Inflammatory macrophage treated with lipopolysaccharide for 1 hour (primary cell): ENCODE measurements around the gene FUT7.
A peak's percentile ranks its signal among the peaks of the same experiment; 100 is the strongest.

ENCODE experiments used
- DNase-seq, 2 donors: peaks; one replicate each; pipeline ENCODE4 v3.0.0-alpha.2; 2020 to 2022

FUT7 gene, protein sequence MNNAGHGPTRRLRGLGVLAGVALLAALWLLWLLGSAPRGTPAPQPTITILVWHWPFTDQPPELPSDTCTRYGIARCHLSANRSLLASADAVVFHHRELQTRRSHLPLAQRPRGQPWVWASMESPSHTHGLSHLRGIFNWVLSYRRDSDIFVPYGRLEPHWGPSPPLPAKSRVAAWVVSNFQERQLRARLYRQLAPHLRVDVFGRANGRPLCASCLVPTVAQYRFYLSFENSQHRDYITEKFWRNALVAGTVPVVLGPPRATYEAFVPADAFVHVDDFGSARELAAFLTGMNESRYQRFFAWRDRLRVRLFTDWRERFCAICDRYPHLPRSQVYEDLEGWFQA

DNA sequence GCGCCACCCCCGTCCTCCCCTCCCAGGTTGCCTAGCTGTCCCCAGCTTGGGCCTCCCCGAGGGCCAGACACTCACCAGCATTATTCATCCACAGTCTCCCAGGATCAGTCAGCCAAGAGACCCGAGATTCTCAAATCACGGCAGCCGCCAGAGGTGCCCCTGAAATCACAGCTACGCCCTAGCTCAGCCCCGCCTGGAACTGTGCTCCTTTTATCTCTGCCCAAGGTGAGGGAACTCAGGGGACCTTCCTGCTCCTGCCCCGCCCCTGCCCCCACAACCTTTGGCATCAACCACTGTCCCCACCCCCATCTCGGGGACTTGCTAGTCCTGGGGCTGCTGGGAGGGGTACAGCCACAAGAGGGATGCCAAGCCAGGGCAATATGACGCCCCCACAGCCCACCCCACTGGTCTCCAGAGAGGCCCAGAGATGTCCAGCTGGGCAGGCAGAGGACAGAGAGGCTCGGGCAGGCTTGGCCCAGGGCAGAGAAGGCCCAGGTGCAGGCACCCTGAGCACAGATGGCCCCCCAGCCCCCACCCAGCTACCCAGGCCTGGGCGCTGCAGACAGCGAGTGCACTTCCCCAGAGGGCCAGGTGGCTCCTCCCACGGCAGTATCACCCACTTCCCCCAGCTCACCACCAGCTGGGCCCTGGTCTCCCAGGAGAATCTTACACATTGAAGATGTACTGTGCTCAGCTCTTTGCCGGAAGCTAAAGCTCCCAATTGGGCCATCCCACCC lies at the start of gene FUT7:
Gene FUT7, minus strand, starts transcription at position 185 of the 737 bp plus-strand sequence. Its CDS starts 97 bp downstream, at position 88.
- DNase-seq, result no peak

DNA sequence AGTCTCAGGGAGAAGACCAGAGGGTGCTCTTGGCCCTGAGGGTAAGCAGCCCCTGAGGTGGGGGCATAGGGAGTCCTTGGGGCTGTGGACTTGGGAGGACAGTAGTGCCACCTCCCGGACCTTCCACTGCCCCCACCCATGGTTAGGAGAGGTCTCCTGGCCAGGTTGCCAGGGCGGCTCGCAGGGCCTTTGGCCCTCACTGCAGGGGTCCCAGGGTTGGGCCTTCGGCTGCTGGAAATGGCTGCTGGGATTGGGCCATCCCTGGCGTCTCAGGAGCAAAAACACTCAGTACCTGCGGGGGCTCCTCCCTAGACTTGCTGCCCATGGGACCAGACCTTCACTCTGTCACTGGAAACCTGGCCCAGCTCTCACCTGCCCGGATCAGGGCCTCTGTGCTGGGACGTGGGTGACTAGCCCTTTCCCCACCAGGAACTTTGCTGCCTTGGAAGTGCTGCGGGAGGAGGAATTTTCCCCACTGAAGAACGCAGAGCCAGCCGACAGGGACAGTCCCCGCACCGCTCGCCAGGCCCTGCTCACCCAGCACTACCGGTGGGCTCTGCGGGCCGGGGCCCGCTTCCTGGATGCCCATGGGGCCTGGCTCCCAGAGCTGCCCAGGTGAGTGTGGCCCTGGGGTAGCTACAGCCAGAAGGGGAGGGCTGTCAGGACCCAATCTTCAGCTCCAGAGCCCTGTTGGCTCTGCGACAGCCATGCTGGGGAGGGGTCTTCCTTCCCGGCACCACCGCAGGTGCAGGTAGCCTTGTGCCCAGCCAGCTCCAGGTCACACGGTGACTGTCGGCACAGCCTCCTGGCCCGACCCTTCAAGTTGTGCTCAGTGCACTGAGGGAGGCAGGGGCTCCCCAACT lies 48.6 kb upstream of the FUT7 start:
- no peak for DNase-seq

DNA sequence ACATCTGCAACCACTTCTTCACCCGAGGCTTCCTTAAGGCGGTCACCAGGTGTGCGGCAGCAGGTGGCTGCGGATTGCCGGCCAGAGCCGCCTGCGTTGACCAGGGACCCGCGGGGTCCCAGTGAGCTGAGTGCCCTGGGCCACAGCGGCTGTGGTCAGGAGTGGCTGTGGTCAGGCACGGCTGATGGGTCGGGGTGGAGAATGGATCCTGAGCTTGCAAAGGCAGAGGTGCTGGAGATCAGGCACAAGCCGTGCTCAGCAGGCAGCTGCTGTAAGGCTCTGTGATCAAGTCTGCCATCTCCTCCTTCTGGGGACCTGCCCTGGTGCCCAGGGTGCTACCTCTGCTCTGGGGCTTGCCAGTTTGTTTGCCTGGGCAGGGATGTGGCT lies 47.5 kb upstream of the FUT7 start:
- DNase-seq, result no peak

DNA sequence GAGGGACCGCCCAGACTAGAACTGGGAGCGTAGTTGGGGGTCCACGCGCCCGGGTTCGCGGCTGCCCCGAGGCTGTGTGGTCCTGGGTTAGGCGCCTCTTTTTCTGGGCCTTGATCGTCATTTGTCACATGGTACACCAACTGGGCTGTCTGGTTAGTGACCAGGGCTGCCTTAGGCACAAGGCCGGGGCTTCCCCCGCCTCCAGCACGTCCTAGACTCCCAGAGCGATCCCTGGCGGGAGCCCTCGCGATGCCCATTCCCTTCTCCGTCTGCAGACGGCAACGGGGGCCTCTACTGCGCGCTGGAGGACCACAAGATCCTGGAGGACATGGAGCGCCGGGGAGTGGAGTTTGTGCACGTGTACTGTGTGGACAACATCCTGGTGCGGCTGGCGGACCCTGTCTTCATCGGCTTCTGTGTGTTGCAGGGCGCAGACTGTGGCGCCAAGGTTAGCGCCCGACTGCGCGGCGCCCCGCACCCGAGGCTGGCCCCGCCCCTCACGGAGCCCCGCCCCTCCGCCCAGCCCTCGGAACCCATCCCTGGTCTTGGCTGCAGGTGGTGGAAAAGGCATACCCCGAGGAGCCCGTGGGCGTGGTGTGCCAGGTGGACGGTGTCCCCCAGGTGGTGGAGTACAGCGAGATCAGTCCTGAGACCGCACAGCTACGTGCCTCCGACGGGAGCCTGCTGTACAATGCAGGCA lies 47.0 kb upstream of the FUT7 start:
- DNase-seq, result no peak

DNA sequence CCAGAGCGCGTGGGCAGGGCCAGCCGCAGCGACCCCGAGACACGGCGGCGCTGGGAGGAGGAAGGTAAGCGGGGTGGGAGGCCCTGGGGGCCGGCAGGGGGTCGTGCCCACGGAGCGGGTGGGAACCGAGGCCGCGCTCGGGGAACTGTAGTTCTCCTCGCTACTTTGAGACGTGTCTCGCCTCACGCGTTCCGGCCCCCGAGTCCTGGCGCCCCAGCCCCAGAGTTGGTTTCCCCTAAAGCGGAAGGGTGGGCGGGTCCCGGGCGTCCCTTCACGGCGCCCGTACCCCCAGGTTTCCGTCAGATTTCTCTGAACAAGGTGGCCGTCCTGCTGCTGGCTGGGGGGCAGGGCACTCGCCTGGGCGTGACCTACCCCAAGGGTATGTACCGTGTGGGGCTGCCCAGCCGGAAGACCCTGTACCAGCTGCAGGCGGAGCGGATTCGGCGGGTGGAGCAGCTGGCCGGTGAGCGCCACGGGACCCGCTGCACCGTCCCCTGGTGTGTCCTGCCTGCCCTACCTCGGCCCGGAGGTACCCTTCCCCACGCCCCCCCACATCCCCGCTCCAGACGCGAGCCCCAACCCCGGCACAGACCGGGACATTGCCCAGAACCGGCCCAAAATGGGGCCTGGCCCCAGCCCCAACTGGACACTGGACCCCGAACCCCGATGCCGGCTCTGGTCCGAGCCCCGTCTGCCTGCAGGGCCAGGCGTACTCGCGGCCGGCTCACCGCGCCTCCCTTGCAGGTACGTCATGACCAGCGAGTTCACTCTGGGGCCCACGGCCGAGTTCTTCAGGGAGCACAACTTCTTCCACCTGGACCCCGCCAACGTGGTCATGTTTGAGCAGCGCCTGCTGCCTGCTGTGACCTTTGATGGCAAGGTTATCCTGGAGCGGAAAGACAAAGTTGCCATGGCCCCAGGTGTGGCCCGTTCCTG lies 46.1 kb upstream of the FUT7 start:
- no peak for DNase-seq

DNA sequence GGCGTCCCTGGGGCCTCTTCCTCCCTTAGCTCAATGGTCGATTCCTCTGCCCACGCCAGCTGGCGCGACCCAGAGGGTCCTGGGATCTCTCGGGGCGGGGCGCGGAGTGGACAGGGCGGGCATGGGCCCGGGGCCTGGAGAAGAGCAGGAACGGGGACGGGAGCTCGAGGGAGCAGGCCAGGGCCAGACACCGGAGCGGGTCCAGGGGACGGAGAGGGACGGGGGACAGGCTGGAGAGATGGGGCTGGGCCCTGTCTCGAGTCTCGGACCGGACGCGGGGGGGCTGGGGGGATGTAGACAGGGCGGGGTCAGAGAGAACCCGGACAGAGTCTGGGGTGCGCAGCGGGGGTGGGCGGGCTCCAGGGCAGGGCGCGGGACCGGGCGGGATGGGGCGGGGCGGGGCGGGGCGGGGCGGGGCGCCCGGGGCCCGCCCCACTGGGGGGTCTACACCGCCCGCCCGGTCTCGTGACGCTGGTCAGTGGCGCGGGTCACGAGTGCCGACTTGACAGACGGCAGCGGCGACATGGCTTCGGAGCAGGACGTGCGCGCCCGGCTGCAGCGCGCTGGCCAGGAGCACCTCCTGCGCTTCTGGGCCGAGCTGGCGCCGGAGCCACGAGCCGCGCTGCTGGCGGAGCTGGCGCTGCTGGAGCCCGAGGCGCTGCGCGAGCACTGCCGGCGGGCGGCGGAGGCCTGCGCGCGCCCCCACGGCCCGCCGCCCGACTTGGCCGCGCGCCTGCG lies 45.3 kb upstream of the FUT7 start, which contains the start of gene UAP1L1:
Gene UAP1L1, plus strand, starts transcription at position 508 of the 738 bp plus-strand sequence. Its CDS starts 16 bp downstream, at position 524.
- peak; percentile 51 to 68 for DNase-seq

DNA sequence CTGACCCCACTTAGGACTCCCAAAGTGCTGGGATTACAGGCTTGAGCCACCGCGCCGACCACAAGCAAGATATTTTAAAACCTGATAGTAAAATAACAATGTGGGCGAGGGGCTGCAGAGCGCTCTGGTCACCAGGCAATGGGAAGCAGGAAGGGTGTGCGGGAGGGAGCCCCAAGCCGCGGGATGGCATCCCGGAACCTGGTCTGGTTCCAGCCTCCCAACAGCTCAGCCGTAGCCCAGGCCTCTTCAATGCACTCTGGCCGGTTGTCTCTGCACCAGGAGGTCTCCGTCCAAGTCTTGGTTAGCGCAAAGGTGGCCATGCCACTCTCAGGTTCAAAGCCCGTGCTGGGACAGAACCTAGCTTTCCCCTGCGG lies 44.7 kb upstream of the FUT7 start:
- DNase-seq, result no peak

DNA sequence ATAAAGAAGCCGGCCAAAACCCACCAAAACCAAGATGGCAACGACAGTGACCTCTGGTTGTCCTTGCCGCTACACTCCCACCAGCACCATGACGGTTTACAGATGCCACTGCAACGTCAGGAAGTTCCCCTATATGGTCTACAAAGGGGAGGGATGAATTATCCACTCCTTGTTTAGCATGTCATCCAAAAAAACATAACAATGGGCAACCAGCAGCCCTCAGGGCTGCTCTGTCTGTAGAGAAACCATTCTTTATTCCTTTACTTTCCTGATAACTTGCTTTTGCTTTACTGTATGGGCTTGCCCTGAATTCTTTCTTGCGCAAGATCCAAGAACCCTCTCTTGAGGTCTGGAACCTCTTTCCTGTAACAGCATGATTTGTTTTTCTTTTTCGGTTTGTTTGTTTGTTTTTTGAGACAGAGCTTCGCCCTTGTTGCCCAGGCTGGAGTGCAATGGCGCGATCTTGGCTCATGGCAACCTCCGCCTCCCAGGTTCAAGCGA lies 43.4 kb upstream of the FUT7 start:
- DNase-seq, result peak; percentile 41 to 59

DNA sequence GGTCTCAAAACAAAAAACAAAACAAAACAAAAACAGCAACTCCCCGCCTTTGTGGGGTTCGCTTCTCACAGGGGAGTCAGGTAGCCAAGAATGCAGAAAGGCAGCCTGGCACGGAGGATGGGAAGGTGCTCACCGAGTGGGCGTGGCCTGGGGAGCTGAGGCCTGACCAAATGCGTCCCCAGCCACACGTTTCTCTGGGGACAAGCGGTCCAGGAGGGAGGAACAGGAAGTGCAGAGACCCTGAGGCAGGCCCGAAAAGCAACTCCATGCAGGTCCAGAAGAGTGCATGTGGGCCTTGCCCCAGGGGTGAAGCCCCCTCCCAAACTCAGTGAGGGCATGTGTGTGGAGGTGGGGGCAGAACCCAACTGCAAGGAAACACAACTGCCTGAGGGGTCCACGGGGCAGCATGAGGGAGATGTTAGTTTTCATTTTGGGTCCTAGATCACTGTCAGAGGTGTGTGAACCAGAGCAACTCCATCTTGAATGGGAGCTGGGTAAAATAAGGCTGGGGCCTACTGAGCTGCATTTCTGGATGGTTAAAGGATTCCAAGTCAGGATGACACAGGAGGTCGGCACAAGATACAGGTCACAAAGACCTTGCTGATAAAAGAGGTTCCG lies 42.9 kb upstream of the FUT7 start:
- no peak for DNase-seq

DNA sequence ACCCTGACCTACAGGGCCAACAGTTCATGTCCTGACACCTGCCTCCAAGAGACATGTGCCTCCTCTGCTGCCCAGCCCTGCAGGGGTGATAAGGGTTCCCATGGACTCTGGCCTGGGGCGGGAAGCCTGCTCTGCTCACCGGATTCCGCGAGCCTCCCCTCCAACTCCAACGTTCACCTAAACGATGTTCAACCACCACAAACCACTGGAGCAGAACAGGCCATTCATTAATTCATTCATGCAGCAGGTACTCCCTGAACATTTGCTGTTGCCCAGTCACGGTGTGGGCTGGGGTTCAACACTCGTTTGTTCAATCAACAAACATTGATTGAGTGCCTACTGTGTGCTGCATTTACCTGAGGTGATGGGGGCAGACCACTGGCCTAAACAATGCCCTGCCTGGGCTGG lies 42.1 kb upstream of the FUT7 start:
- DNase-seq, result no peak

DNA sequence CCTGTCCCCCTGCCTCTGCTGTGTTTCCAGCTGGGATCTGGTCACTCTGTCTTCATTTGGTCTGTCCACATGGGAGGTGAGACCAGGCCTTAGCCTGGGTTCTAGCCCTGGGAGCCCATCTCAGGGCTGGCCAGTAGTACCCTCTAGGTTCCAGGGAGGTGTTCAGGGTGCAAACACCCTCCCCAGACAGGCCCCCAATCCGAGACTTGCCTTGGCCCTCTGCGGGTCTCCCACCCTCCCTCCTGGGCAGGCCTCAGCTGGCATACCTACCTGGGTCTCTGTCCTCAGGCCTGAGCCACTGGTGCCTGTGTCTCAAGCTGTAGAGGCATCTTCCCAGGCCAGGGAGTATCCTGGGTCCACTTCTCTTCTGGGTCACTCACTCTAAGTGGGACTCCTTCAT lies 39.4 kb upstream of the FUT7 start:
- DNase-seq, result no peak

DNA sequence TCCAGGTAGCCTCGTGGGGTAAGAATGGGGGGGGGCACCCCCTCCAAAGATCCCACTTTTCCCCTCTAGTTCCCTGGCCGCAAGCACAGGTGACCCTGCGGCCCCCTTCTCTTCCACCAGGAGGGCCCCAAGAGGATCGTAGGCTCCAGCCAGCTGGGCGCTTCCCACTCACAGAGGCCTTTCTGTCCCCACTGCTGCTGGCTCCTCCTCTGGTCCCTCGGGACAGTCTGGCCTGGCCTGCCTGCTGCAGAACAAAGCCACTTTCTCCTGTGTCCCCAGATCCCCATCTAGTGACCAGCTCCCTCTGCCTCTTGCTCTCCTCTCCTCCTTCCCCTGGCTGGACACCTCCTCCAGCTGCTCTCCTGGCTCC lies 39.0 kb upstream of the FUT7 start:
- DNase-seq, result no peak

DNA sequence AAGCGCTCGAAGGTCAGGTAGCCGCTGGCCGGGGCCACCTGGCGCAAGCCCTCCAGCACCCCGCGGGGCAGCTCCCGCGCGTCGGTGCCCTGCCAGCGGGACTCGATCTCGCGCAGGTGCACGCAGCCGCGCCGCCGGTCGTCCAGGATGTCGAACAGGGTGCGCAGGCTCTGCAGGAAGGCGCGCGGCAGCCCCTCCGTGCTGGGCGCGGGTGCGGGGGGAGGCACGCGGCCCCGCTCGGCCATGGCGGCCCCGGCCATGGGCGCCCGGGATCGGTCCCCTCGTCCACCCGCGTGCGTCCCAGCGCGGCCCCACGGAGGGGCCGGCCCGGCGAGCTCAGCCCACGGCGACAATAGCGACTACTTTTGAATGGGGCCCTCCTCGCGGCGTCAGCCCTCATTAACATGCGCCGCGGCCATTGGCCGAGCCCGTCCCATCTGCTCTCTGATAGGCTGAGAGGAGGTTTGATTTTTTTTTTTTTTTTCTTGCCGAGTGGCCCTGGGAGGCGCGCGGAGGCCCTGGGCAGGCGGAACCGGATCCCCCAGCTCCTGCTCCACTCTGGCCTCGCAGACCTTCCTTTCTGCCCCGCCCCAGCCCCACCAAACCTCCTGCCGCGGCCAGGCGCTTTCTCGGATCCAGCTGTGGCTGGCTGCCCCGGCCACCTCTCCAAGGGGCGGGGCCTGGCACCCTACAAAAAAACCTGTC lies 38.5 kb upstream of the FUT7 start, which contains the start of gene SAPCD2:
Gene SAPCD2, minus strand, starts transcription at position 357 of the 705 bp plus-strand sequence. Its CDS starts 97 bp downstream, at position 260.
- peak; percentile 86 to 89 for DNase-seq

DNA sequence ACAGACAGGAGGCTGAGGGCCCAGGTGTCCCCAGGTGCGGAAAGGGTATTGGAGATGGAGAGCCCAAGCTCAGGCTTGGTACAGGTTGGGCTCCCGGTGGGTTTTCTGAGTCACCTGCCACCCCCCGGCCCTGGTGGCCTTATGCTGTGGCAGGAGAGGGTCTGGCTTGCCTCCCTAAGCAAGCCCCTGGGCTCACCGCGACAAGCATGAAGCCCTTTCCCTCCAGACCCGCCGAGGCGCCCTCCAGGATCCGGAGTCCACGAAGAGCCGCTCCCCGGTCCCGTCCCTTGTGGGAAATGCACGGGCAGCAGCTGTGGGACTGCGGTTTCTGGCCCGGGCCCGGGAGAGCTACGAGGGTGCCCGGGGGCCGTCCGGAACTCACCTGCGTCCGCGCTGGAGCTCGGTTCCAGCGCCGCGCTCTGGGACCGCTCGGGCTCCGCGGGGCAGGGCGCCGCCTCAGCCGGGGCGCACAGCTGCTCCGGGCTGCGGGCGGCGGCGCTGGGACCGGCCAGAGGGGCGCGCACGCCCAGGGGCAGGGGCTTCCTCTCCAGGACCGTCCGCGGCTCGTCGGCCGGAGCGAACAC lies 37.7 kb upstream of the FUT7 start:
- no peak for DNase-seq

DNA sequence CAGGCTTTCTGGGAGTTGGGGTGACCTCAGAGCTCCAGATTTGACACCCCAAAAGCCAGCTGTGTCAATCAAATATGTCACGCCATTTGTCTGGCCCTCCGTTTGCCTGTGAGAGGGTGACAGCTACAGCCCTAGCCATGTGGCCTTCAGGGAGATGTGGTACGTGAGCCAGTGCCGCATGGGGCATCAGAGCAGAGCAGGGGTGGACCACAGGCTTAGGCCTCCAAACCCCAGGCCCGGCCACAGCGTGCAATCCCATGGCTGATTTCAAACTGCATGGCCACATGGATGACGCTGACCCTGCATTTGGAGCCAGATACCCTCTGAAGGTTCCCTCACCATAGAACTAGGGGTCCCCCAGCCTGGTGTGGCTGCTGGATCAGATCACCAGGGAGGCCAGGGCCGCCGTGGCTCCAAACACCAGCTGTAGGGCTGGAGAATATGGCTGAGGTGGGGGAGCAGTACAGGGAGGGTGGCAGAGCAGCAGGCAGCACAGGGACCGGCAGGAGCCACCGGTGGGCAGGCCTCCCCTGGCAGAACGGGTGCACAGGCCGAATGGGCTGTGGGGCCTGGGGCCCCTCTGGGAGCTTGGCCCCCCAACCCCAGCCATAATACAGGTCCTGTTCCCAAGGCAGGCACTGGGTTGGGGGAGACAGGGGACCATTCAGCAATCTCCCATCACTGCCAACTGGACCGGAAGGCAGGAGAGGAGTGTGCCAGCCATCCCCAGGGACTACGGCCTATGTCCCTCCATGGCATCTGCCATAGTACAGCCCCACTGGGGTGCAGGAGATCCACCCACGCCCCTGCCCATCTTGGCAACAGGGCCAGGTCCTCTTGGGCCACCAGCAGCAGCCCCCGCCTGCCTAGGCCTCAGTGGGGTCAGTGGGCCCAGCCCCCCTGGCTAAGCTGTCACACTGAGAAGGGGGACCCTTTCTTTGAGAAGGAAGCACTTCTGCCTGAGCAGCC lies 36.9 kb upstream of the FUT7 start:
- DNase-seq, result no peak

DNA sequence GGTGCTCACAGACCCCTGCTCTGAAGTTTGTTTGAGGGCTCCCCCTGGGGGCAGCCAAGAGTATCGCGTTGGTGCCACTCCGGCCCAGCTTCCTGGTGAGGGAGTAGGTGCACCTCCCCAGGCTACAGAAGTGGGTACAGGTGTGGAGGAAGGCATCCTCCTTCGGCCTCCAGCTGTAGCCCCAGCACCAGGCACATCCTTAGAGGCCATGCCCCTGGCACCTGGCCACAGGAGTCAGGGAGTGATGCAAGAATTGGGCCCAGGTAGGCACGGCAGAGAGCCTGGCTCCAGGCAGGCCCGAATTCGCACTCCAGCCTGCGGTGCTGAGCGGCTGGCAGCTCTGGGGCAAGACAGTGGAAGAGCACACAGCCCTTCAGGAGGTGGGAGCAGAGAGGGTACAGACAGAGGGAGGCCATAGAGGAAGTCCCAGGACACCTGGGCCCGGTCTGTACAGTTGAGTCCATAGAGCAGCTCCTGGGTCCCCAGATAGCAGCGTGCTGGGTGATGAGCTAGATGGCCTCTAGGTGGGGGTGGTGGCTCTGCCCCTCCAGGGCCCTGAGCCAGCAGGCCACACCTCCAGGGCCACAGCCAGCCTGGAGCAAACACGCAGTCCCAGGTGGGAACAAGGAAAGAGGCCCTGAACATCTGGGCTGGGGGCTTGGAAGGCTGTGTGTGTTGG lies 36.1 kb upstream of the FUT7 start:
- DNase-seq, result peak; percentile 65 to 88
